ENCODE results near the gene RHBDL2.
A peak's percentile ranks its signal among the peaks of the same experiment; 100 is the strongest.
"Not testable (repeated sequence)": the region's sequence is repeated elsewhere in the genome, so short reads cannot be mapped to it uniquely, and the experiment has no call there.

The RHBDL2 gene

GRCh38 chr1:38858833-38859560 is 82.6 kb downstream of the RHBDL2 start:
- CTCF ChIA-PET: interaction anchor here (1.2 kb wide), 1 partner anchor 13 kb away, joined by 3 read pairs; no protein-coding TSS in a partner anchor
- no peak for TF ChIP-seq CTCF (IDR thresholded peaks at IDR 0.05; ENCODE audit: control extremely low read depth, extremely low read depth, low read depth, missing control alignments)
- peak; percentile 51 for DNase-seq (ENCODE audit: extremely low spot score)
- POLR2A ChIA-PET: interaction anchor here (0.5 to 1.0 kb wide), 2 partner anchors 16 to 367 kb away, joined by 3 to 5 read pairs; no protein-coding TSS in a partner anchor

GRCh38 chr1:38852780-38853179 is 88.8 kb downstream of the RHBDL2 start:
- TF ChIP-seq CTCF (IDR thresholded peaks at IDR 0.05; ENCODE audit: control extremely low read depth, extremely low read depth, low read depth, missing control alignments): no peak
- ChIA-PET CTCF (interaction anchor here (1.1 kb wide), 1 partner anchor 10 kb away, joined by 3 read pairs; no protein-coding TSS in a partner anchor), POLR2A (no interaction called here)
- peak; percentile 32 for DNase-seq (ENCODE audit: extremely low spot score)

- DNase-seq (ENCODE audit: extremely low spot score): no peak
- CTCF ChIA-PET: interaction anchor here (2.1 kb wide), 1 partner anchor 13 kb away, joined by 12 read pairs; no protein-coding TSS in a partner anchor
- POLR2A ChIA-PET: no interaction called here
- TF ChIP-seq CTCF (IDR thresholded peaks at IDR 0.05; ENCODE audit: control extremely low read depth, extremely low read depth, low read depth, missing control alignments): no peak
Observed at GRCh38 chr1:38848071-38848470, 93.6 kb downstream of the RHBDL2 start.

- CTCF ChIA-PET: interaction anchor here (0.8 to 1.9 kb wide), 5 partner anchors 8 to 13 kb away, joined by 3 to 10 read pairs (median 6); no protein-coding TSS in a partner anchor
- POLR2A ChIA-PET: no interaction called here
- no peak for DNase-seq (ENCODE audit: extremely low spot score)
- no peak for TF ChIP-seq CTCF (IDR thresholded peaks at IDR 0.05; ENCODE audit: control extremely low read depth, extremely low read depth, low read depth, missing control alignments)
Observed at GRCh38 chr1:38846210-38846609, 95.4 kb downstream of the RHBDL2 start.

GRCh38 chr1:38845088-38845487 is 96.5 kb downstream of the RHBDL2 start:
- DNase-seq (ENCODE audit: extremely low spot score); POLR2A ChIA-PET: not testable (repeated sequence)
- CTCF ChIA-PET: interaction anchor here (0.8 to 1.6 kb wide), 4 partner anchors 8 to 12 kb away, joined by 3 to 10 read pairs (median 6); no protein-coding TSS in a partner anchor

- no peak for DNase-seq (ENCODE audit: extremely low spot score)
- ChIA-PET POLR2A (interaction anchor here (0.6 kb wide), 1 partner anchor 435 kb away, joined by 3 read pairs; no protein-coding TSS in a partner anchor), CTCF (interaction anchor here (1.2 to 2.0 kb wide), 2 partner anchors 10 to 850 kb away, joined by 3 to 6 read pairs; no protein-coding TSS in a partner anchor)
- no peak for TF ChIP-seq CTCF (IDR thresholded peaks at IDR 0.05; ENCODE audit: control extremely low read depth, extremely low read depth, low read depth, missing control alignments)
Observed at GRCh38 chr1:38840281-38840680, 101.3 kb downstream of the RHBDL2 start.

- no peak for TF ChIP-seq CTCF (IDR thresholded peaks at IDR 0.05; ENCODE audit: control extremely low read depth, extremely low read depth, low read depth, missing control alignments)
- CTCF ChIA-PET: interaction anchor here (1.2 to 2.0 kb wide), 2 partner anchors 11 to 849 kb away, joined by 3 to 6 read pairs; no protein-coding TSS in a partner anchor
- DNase-seq (ENCODE audit: extremely low spot score): no peak
- POLR2A ChIA-PET: interaction anchor here (0.6 kb wide), 1 partner anchor 908 kb away, joined by 3 read pairs; no protein-coding TSS in a partner anchor
Observed at GRCh38 chr1:38839363-38839762, 102.3 kb downstream of the RHBDL2 start.

GRCh38 chr1:38836316-38836715 is 105.3 kb downstream of the RHBDL2 start:
- CTCF ChIA-PET: interaction anchor here (1.3 to 2.0 kb wide), 3 partner anchors 10 to 846 kb away, joined by 3 to 10 read pairs (median 5); no protein-coding TSS in a partner anchor
- POLR2A ChIA-PET; DNase-seq (ENCODE audit: extremely low spot score): not testable (repeated sequence)

Data from GM10248 (cell line).